ENCODE data around the gene ODC1.
"Not testable (repeated sequence)": the region's sequence is repeated elsewhere in the genome, so short reads cannot be mapped to it uniquely, and the experiment has no call there.

Gene ODC1

GRCh38 chr2:10449486-10449831 lies 1.3 kb upstream of the ODC1 start:
- ChIA-PET CTCF (no interaction called here), POLR2A (ENCODE audit: low non-redundant PET) (no interaction called here)
- DNase-seq (ENCODE audit: low spot score): no peak
- H3K27ac ChIP-seq: peak overlapping the region; percentile 96
- TF ChIP-seq CTCF (conservative IDR thresholded peaks at IDR 0.05; ENCODE audit: low read depth): no peak

- POLR2A ChIA-PET (ENCODE audit: low non-redundant PET): interaction anchor here (0.7 kb wide), 1 partner anchor 1024 kb away, joined by 3 read pairs; no protein-coding TSS in a partner anchor
- TF ChIP-seq CTCF (conservative IDR thresholded peaks at IDR 0.05; ENCODE audit: low read depth): no peak
- no peak for DNase-seq (ENCODE audit: low spot score)
- peak overlapping the region; percentile 96 for H3K27ac ChIP-seq
- CTCF ChIA-PET: interaction anchor here (0.5 kb wide), 1 partner anchor 71 kb away, joined by 4 read pairs; no protein-coding TSS in a partner anchor
Observed at GRCh38 chr2:10448576-10449485, 704 bp upstream of the ODC1 start.

- POLR2A ChIA-PET (ENCODE audit: low non-redundant PET): interaction anchor here (0.5 kb wide), 1 partner anchor 164 kb away, joined by 7 read pairs; no protein-coding TSS in a partner anchor
- H3K27ac ChIP-seq: peak overlapping the region; percentile 96
- TF ChIP-seq CTCF (conservative IDR thresholded peaks at IDR 0.05; ENCODE audit: low read depth): no peak
- DNase-seq (ENCODE audit: low spot score): no peak
- CTCF ChIA-PET: interaction anchor here (1.1 to 3.5 kb wide), 2 partner anchors 13 to 375 kb away, joined by 3 to 19 read pairs; no protein-coding TSS in a partner anchor
Observed at GRCh38 chr2:10447300-10447894, 730 bp downstream of the ODC1 start.

GRCh38 chr2:10446631-10447030 lies 1.5 kb downstream of the ODC1 start:
- CTCF ChIA-PET: interaction anchor here (0.9 to 3.5 kb wide), 3 partner anchors 11 to 374 kb away, joined by 3 to 19 read pairs (median 4); no protein-coding TSS in a partner anchor
- DNase-seq (ENCODE audit: low spot score): no peak
- POLR2A ChIA-PET (ENCODE audit: low non-redundant PET): interaction anchor here (0.5 kb wide), 1 partner anchor 163 kb away, joined by 7 read pairs; no protein-coding TSS in a partner anchor
- peak overlapping the region; percentile 53 for H3K27ac ChIP-seq
- TF ChIP-seq CTCF (conservative IDR thresholded peaks at IDR 0.05; ENCODE audit: low read depth): no peak

GRCh38 chr2:10444463-10444862 lies 3.7 kb downstream of the ODC1 start:
- no peak for TF ChIP-seq CTCF (conservative IDR thresholded peaks at IDR 0.05; ENCODE audit: low read depth)
- DNase-seq (ENCODE audit: low spot score): no peak
- CTCF ChIA-PET: interaction anchor here (1.1 to 3.5 kb wide), 2 partner anchors 10 to 215 kb away, joined by 3 to 19 read pairs; no protein-coding TSS in a partner anchor
- no peak overlapping the region for H3K27ac ChIP-seq
- POLR2A ChIA-PET (ENCODE audit: low non-redundant PET): no interaction called here

- CTCF ChIA-PET; POLR2A ChIA-PET (ENCODE audit: low non-redundant PET); H3K27ac ChIP-seq; DNase-seq (ENCODE audit: low spot score): not testable (repeated sequence)
Observed at GRCh38 chr2:10442469-10443126, 5.5 kb downstream of the ODC1 start.
